Stimulated activated CD8-positive, alpha-beta memory T cell treated with anti-CD3 and anti-CD28 coated beads, Interleukin-15, amount 100 ng/mL, for 48 hours (primary cell): ENCODE data around the gene NXPH4.

ENCODE experiments used
- DNase-seq, 2 donors: peaks; one replicate each; pipeline ENCODE4 v3.0.0-alpha.2; 2020; ENCODE audit warnings: low read depth in 2 of 2

NXPH4 gene

DNA sequence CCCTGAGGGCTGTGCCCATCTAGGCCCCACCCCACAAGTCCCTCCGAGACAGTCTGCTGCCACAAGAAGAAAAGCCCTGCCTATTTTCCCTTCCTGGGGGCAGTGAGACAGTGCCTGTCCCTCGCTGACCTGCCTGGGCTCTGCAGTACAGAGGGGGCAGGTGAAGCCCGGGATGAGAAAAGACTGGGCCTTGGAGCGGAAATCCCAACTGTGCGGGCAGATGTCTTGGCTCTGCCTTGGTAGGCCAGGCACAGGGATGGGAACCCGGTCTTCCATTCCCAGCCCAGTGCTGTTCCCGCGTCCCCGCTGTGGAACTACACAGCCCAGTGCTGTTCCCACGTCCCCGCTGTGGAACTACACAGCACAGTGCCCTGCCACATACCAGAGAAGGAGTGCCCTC lies 12.8 kb upstream of the NXPH4 start:
- no peak for DNase-seq

- DNase-seq, result no peak
Observed at GRCh38 chr12:57204454-57204853, 12.1 kb upstream of the NXPH4 start.

GRCh38 chr12:57205186-57205585 lies 11.4 kb upstream of the NXPH4 start:
- DNase-seq, result no peak

DNA sequence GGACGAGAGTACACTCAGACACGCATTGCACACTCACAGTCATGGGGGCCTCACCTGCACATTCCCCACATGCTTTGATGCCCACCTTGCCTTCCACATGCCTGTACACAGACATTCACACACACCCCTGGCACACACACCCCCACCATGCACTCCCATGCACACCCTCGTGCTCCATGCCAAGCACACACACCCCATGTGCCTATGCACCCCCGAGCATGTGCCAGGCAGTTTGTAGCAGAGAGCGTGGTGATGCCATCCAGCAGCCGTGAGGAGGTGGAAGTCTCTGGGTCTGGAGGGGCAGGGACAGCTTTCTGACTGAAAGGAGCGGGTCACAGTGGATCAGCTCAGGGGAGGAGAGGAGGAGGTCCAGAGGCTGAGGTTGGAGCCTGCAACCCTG lies 10.7 kb upstream of the NXPH4 start:
- DNase-seq, result no peak

DNA sequence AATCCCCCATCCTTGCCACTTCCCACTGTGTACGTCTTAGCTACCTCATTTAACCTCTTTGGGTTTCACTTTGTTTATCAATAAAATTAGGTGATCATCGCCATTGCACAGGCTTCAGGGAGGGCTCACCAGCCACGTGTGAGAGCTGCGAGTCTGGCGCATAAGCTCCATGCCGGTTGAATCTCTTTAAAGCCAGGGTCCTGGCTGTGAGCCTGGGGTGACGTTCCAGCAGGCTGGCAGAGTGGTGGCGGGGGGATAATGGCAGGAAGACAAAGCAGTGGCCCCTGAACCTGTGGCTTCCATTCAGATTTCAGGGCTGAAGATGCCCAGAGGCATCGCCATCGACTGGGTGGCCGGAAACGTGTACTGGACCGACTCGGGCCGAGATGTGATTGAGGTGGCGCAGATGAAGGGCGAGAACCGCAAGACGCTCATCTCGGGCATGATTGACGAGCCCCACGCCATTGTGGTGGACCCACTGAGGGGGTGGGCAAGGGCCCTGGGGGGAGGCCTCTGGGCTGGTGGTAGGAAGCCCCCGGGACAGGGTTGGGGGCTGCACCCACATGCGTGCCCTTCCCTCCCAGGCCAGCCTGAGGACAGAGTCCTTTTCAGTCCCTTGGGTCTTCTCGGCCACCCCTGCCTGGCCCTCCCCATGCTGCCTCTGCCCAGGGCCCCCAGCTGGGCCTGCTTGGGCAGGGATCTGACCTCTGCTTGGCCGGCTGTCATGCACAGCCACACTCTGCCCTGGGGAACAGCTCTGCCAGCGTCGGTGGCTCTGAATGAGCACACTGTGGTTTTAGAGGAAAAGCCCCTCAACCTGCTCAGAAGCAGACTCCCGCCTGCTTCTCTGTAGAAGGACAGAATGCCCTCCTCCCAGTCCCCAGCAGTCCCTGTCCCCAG lies 8.6 kb upstream of the NXPH4 start:
- no peak for DNase-seq

GRCh38 chr12:57208631-57209282 lies 7.8 kb upstream of the NXPH4 start:
- no peak for DNase-seq

GRCh38 chr12:57209916-57210315 lies 6.7 kb upstream of the NXPH4 start:
- no peak for DNase-seq

GRCh38 chr12:57210461-57210860 lies 6.1 kb upstream of the NXPH4 start:
- DNase-seq, result no peak

- DNase-seq, result no peak
Observed at GRCh38 chr12:57210926-57211692, 5.5 kb upstream of the NXPH4 start.

- DNase-seq, result no peak
Observed at GRCh38 chr12:57211791-57212700, 4.5 kb upstream of the NXPH4 start.

DNA sequence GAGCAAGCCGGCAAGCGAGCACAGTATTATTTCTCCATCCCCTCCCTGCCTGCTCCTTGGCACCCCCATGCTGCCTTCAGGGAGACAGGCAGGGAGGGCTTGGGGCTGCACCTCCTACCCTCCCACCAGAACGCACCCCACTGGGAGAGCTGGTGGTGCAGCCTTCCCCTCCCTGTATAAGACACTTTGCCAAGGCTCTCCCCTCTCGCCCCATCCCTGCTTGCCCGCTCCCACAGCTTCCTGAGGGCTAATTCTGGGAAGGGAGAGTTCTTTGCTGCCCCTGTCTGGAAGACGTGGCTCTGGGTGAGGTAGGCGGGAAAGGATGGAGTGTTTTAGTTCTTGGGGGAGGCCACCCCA lies 3.9 kb upstream of the NXPH4 start:
- no peak for DNase-seq

GRCh38 chr12:57213058-57213715 lies 3.4 kb upstream of the NXPH4 start:
- DNase-seq, result peak; percentile 65 to 69

DNA sequence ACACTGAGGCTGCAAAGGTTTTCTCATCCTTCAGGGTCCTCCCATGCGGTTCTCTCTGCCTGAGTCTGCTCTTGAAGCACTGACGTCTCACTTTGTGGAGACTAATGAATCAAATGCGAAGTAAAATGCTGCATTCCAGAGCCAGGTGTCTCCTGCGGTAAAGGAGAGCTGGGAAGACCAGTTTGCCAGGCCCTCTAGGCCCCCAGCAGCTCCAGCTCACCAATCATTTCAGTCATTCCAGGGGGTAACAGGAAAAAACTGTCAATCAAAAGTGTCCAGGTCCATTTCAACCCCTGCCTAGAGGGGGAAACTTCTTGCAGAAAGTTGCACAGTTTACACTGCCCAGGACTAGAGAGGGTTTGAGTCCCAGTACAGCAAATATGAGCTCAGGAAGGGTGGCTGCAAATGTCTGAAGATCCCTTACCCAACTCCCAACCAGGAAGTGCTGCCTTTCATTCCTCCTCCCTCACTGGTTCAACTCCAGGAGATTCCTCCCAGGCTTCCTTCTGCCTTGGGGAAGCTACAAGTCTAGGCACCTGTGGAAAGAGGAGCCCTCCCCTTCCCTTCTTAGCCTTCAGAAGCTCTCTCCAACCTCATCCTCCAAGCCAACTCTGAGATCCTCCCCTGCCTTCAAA lies 2.7 kb upstream of the NXPH4 start:
- DNase-seq, result no peak

DNA sequence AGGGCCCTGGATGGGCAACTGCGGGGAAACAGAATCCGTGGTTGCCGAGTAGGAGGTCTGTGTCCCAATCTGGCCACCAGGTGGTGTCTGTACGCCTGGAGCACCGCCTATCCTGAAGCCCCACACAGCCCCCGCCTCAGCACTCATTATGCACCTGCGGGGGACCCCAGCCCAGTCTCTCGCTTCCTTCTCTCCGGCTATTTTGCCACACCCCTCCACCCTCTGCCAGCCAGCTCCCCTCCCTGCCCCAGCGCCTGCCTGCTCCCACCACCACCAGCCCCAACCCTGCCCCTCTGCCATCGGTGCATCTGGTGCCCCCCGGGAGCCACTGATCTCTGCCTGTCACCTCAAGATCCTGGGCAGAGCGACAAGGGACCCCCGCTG lies 2.2 kb upstream of the NXPH4 start:
- DNase-seq, result peak in 1 of 2 donors; percentile 49

DNA sequence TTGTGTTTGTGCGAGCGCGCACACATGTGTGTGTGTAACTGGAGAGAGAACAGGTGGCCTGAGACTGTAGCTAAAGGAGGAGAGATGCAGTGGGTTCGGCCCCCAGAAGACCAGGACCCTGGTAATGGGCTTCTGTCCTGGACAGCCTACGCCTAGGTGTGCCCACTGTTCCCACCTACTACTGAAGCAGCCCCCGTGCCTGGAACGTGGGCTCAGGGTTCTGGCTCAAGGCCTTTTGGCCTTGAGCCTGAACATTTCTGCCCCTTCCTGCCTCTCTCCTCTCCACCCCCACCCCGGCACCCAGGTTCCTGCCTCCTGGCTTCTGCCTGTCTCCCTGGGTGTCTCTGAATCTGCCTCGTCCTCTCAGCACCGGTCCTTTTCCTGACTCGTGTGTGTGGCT lies 1.5 kb upstream of the NXPH4 start:
- DNase-seq, result no peak

- no peak for DNase-seq
Observed at GRCh38 chr12:57215668-57216013, 953 bp upstream of the NXPH4 start.

- DNase-seq, result no peak
Observed at GRCh38 chr12:57216921-57217879, 606 bp downstream of the NXPH4 start.

DNA sequence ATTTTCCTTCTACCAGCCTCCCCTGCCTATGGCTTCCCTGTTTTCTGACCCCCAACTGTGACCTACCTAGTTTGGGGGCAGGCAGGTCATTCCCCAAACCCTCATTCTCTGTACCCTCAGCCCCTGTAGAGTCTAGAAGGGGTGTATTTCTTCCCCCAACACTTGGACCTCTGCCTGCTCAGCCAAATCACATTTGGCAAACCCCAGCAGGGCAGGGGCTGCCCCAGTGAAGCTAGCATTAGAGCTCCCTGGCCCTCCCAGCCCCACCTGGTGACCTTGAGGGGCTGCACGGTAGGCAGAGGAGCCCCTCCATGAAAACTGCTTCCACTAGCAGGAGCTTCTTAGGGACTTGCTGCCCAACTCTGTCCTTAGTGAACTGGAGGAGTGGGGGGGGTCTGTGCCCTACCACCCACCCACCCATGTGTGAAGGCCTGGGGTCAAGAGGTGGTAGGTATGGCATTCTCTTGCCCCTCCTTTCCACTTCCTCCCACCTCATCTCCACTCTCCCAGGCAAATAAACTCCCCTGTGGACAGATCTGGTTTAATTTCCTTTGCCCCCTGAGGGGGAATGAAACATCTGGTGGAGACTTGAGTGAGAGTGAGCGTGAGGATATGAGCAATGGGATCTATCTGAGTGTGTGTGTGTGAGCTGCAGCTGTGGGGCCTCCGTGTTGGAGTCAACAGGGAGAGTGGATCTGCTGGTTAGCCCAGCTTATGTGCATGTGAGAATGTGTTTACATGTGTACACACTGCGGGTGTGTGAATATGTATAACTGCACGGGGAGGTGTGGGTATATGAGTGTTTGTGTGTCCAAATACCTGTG lies 1.6 kb downstream of the NXPH4 start:
- DNase-seq, result no peak
